GM10266 (cell line): Measurements from ENCODE around the gene EDN1.

Source experiments
- DNase-seq: peaks from one replicate; pipeline ENCODE4 v3.0.0; 2012; ENCODE audit errors: extremely low spot score
- TF ChIP-seq, protein P1 (sequence below): IDR thresholded peaks from 2 replicates; pipeline ENCODE4 v1.5.1; 2012; ENCODE audit warnings: mild to moderate bottlenecking, low read depth; ENCODE audit not compliant: control insufficient read depth, insufficient read depth; ENCODE audit errors: missing control alignments

Gene EDN1

DNA sequence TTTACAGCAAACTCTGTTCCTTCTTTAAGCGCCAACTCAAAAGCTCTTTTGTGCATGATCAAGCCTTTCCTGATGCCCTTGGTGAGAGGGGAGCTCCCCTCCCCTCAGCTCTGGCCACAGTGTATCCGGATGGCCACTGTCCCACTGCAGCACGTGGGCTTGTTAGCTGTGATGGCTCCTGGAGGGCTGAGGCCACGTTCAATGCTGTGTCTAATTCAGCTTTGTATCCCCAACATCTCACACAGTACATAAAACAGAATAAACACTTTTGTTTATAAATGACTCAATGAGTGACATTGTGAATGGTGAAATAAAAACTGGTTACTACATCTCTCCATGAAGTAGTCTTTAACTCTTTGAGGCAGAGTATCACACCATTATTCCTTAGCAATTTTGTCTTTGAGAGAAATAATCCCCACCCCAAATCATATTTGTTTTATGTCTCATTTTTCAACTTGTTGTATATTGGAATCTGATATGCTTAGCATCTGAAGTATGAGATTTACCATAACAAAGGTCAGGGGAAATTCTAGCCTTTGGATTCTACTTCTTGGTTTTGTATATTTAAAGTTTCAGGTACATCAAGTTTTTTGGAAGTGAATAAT, 44.5 kb downstream of the EDN1 start:
- TF ChIP-seq, protein P1, sequence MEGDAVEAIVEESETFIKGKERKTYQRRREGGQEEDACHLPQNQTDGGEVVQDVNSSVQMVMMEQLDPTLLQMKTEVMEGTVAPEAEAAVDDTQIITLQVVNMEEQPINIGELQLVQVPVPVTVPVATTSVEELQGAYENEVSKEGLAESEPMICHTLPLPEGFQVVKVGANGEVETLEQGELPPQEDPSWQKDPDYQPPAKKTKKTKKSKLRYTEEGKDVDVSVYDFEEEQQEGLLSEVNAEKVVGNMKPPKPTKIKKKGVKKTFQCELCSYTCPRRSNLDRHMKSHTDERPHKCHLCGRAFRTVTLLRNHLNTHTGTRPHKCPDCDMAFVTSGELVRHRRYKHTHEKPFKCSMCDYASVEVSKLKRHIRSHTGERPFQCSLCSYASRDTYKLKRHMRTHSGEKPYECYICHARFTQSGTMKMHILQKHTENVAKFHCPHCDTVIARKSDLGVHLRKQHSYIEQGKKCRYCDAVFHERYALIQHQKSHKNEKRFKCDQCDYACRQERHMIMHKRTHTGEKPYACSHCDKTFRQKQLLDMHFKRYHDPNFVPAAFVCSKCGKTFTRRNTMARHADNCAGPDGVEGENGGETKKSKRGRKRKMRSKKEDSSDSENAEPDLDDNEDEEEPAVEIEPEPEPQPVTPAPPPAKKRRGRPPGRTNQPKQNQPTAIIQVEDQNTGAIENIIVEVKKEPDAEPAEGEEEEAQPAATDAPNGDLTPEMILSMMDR: no peak
- DNase-seq: no peak

DNA sequence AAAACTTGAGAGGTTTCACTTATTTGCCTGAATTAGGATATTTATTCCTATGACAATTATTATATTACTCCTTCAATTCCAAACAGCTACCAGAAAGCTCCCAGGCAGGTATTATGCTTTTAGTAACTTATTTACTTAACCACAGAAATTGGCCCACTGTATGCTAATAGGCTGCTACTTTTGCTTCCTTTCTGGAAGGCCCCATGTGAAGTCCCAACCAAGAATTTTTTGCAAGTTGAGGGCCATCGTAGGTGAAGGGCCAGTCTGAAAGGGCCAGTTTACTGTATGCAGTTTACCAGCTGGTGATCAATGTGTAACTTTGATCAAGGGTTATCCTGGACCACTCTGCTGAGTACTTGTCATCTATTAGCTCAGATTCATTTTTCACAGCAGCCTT, 45.0 kb downstream of the EDN1 start:
- TF ChIP-seq, protein P1: no peak
- no peak for DNase-seq

DNA sequence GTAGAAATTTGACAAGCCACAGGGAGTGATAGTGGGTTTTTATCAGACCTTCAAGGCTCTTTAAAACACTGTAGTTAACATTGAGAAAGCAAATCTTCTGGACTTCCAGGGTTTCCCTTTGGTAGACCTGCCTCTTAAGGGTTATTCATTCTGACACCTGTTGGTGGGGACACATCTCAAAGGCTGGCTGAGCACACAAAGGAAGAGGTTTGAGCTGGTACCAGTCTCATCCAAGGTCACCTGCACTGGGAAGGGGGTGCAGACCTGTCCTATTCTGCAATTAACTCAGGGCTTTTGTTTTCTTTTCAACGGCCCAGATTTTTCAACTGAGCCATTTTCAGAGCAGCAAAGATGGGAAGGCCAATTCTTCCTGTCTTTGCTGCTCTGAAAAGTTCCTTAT, 45.6 kb downstream of the EDN1 start:
- DNase-seq: no peak
- TF ChIP-seq, protein P1: peak; percentile 14

DNA sequence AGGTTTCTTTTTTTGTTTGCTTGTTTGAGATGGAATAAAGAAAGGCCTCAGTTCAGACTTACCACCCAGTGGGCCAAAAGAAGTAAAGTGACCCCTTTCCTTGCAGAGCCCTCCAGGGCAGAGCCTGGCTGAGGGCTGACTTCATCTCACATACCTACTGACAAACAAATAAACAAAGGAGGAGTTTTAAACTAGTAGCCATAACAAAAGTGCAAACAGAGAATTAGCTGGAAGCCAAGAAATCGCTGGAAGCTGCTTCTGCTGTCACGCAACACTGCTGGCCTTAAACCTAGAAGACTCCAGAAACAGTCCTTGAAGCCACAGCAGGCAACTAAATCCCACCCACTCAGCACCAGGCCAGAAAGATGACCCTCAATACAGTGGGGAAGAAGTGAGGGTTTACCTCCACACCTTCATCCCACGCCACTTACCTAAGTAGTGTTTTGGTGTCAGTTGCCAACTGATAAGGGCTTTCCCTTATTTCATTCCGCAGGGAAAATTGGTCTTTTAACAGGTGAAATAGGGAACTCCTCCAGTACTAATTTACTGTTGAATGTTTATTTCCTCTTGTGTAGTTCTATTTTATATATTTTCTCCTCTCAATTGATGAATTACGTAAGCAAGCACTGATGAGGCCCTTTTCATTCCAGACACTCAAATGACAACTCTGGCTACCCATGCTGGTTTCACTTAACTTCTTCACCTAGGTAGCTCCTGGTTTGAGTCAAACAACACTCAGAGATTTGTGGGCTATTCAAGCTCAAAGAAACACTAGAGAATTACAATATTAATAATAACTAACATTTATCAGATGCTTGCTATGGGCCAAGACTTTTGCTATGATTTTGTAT, 46.2 kb downstream of the EDN1 start:
- TF ChIP-seq, protein P1: no peak
- DNase-seq: peak; percentile 54

DNA sequence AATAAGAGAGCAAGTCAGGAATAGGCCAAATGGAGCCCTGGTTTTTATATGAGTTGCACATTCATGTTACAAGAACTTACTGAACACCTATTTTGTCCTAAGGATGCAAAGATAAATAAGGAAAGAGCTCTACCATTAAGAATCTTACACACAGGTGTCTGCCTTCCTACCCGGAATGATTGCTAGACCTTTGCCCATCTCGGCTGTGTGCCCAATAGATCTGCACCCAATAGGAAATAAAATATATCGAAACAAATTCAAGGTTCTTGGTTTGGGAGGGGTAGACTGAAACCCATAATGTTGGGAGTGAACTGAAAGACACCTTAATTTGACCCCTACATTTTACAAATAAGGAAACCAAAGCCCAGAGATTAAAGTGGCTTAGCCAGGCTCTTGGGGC, 48.9 kb downstream of the EDN1 start:
- no peak for DNase-seq
- TF ChIP-seq, protein P1: no peak

DNA sequence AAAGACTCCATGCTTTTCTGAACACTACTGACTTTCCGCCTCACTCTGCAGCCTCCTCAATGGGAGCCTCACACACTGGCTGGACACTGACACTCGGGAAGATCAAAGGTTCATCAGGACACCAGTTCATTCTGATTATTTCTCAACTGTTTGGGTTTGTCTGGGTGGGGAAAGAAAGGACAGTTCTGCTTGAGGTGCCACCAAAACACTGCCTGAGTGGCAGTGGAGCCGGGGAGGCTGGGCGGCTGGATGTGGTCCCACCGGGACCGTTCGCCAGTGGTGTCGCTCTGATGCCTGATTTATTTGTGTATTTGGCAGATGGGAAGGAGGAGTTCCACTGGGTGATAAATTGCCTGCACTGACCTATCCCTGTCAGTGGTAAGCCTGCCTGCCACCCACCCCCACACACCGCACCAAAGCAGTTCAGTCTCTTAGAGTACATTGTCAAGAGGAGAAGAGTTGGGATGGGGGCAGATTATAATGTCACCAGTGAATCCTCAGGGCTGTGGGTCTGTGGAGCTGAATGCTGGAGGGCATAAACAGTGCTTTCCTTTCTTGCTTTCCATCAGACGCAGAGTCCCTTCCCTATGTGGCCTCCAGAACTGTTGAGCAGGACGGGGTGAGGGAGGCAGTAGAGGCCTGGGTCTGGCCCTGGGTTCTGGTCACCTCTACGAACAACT, 49.8 kb downstream of the EDN1 start:
- TF ChIP-seq, protein P1: no peak
- no peak for DNase-seq

DNA sequence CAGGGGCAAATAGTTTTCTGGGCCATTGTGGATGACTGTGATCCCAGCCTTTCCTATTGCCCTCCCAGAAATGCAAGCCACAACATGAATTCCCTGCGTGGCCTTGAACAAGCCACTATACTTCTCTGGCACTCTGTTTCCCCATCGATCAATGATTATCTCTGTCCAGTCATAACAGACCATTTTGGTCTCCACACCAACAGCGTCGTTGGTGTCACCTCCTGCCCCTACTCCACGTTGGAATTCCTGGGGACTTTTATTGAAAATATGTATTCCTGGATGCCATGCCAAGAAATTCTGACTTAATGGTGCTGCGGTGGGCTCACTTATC, 50.3 kb downstream of the EDN1 start:
- TF ChIP-seq, protein P1: no peak

More for the DNA sequence above, 50.3 kb downstream of the EDN1 start:
- DNase-seq: no peak
